ENCODE data around the gene AKTIP. TPM values are rescaled to one million over a fixed set of nuclear protein-coding genes. Genes with fewer than 3 reads are reported as not detected.

Gene AKTIP
- total RNA-seq = 34.0 and 61.4 TPM in 2 replicates

GRCh38 chr16:53502331-53503269, at the start of gene AKTIP:
AKTIP (minus strand) TSS chr16:53503209; CDS start chr16:53500259, 2,950 bp downstream.

Other genes starting within 250 kb of the AKTIP start
- 31.6 and 43.9 TPM in 2 replicates for gene RBL2, start 68.7 kb downstream of the AKTIP start, total RNA-seq
- 4.3 and 5.1 TPM in 2 replicates for gene RPGRIP1L, start 200.7 kb upstream of the AKTIP start, total RNA-seq
- gene FTO, start 200.9 kb upstream of the AKTIP start, total RNA-seq = 47.7 and 50.9 TPM in 2 replicates